DMS 273 treated with DMSO at 0.1 percent for 48 hours (cell line): ENCODE data around the gene CAMKMT.
A peak's percentile ranks its signal among the peaks of the same experiment; 100 is the strongest.

Experiments
- DNase-seq: peaks from one replicate; lab custom pipeline; 2025; lab: John Stamatoyannopoulos, UW

The CAMKMT gene

DNA sequence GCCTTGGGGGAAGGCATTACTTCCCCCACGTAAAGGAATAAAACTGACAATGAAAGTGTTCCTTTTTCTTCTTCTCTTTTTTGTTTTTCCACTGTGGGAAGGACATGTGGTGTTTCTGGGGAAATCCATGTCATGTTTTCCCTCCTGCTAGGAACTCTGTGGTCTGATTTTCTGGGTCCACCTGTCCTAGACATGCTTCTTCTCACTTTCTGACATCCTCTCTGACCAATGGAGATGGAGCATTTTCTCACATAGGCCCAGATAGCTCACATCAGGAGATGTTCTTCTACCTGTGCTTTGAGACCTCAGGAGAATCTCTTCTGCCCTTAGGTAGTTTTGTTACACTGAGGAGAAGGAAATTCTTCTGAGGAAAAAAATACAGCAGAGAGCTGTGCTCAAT, 327.8 kb downstream of the CAMKMT start:
- no peak for DNase-seq

- DNase-seq, result no peak
Observed at GRCh38 chr2:44691174-44691785, 329.5 kb downstream of the CAMKMT start.

- no peak for DNase-seq
Observed at GRCh38 chr2:44692821-44693220, 331.1 kb downstream of the CAMKMT start.

- no peak for DNase-seq
Observed at GRCh38 chr2:44700824-44701223, 339.1 kb downstream of the CAMKMT start.

DNA sequence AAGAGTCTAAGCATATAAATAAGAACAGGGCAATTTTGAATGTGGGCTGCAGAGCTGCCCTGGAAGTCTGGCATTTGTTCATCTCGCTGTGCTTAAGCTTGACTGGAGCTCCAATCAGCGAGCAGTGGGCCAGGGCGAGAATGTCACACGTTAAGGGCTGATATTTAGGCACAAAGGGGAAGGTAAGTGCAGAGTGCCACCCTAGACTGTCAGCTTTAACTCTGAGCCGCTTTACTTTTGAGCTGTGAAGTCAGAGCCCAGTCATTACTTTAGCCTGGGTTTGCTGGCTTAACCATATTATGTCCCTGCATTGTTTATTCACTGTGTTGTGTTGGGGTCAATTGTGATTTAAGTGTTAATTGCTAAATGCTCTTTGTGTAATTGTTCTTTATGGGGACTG, 343.6 kb downstream of the CAMKMT start:
- DNase-seq, result no peak

- no peak for DNase-seq
Observed at GRCh38 chr2:44705876-44706480, 344.2 kb downstream of the CAMKMT start.

GRCh38 chr2:44706681-44707553, 345.2 kb downstream of the CAMKMT start:
- DNase-seq, result no peak

DNA sequence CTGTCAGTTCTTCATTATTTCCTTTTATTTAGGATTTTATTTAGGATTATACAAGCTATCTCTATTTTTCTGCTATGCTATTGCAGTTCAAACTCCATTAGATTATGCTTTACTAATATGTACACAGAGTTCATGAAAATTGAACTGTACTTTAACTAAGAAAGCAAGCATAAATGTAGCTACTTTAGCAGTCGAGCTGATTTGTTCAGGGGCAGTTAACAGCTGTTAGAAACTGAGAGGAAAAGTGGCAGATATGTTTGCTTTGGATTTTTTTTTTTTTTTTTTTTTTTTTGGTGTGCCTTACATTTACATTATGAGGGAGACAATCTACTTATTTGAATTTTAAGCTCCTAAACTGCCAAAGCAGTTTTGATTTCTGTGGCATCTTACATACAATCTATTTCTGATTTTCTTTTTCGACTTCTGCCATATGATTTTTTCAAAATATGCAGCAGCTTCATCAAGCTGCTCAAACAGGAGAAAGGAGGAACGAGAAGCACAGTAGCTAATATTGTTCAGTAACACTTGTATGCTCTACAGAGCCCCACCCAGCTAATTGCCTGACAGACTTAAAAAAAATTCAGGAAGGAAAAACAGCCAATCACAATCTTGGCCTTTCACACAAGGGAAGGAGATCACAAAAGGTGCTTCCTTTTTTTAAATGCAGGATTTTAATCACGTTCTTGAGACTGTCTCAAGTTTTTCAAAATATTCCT, 346.4 kb downstream of the CAMKMT start:
- no peak for DNase-seq

GRCh38 chr2:44708661-44709000, 346.9 kb downstream of the CAMKMT start:
- no peak for DNase-seq

GRCh38 chr2:44713170-44713569, 351.4 kb downstream of the CAMKMT start:
- no peak for DNase-seq

GRCh38 chr2:44715671-44716081, 353.9 kb downstream of the CAMKMT start:
- DNase-seq, result peak; percentile 13

GRCh38 chr2:44716131-44716530, 354.4 kb downstream of the CAMKMT start:
- DNase-seq, result no peak

DNA sequence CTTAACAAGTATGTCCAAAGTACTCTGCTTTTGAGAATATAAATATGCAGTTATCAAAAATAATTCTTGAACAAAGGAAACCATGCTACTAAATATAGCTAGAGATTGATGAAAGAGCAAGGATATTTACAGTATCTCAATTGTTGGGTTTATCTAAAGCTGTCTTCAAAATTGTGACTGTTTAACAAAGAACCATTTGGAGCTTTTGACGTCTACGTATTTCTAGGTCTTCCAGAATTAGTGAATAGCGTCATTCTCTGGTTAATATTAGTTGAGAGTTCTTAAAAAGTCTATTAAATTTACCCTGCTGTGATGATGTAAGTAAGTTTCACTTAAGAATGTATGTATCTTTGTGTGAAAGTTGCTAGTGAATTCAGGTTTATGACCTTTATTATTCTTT, 356.7 kb downstream of the CAMKMT start:
- no peak for DNase-seq

GRCh38 chr2:44719562-44719961, 357.8 kb downstream of the CAMKMT start:
- DNase-seq, result no peak

DNA sequence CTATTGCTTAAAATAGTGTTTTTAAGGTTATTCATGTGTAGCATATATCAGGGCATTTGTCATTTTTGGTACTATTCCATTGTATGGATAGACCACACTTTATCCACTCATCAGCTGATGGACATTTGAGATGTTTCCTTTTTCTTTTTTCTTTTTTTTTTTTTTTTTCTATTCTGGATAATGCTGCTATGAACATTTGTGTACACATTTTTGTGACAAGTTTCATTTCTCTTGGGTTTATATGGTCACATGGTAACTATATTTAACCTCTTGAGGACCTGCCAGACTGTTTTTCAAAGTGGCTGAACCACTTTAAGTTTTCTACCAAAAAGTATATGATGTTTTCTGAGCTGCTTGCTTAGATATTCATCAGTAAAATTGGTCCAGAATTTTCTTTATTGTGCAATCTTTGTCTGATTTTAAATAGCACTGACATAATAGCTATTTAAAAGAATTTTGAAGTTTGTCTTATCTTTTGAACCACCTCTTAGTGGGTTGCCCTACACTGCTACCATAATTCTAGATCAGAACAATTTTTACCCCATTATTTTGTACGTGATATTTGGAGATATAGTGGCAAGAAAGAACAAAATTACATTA, 360.4 kb downstream of the CAMKMT start:
- DNase-seq, result no peak

GRCh38 chr2:44723921-44724320, 362.2 kb downstream of the CAMKMT start:
- no peak for DNase-seq

GRCh38 chr2:44730593-44730992, 368.8 kb downstream of the CAMKMT start:
- DNase-seq, result no peak

DNA sequence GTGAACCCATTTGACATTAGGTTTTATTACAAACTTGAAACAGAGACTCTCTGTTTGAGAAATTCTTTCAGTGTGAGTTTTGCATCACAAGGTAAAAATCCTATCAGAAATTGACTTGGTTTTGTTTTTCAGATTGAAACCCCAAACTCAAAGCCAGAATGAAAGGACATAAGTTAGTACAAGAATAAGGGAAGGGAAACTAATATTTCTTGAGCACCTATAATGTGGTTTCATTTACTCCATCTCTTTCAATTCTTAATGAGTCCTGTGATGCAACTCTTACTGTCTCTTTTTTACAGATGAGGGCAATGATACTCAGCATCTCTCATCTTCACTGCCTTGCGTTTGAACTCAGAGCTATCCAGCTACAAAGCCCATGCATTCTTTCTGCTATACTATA, 369.8 kb downstream of the CAMKMT start:
- no peak for DNase-seq

DNA sequence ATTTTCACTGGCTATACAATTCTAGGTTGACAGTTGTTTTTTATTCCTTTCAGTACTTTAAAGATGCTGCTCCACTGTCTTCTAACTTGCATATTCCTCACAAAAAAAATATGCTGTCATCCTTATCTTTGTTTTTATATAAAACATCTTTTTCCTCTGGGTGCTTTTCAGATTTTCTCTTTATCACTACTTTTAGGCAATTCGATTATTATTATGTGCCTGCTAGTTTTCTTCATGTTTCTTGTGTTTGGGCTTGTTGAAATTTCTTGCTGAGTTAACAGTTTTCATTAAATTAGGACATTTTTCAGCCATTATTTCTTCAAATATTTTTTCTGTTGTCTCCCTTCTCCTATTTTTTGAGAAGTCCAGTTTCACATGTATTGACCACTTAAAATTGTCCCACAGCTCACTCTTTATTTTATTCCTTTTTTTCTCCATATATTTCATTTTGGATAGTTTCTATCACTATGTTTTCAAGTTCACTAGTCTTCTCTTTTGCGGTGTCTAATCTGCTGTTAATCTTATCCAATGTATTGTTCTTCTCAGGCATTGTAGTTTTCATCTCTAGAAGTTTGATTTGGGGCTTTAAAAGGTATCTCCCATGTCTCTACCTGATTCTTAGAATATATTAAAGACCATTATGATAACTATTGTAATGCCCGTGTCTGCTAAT, 374.7 kb downstream of the CAMKMT start:
- no peak for DNase-seq

- DNase-seq, result no peak
Observed at GRCh38 chr2:44740678-44741077, 378.9 kb downstream of the CAMKMT start.

DNA sequence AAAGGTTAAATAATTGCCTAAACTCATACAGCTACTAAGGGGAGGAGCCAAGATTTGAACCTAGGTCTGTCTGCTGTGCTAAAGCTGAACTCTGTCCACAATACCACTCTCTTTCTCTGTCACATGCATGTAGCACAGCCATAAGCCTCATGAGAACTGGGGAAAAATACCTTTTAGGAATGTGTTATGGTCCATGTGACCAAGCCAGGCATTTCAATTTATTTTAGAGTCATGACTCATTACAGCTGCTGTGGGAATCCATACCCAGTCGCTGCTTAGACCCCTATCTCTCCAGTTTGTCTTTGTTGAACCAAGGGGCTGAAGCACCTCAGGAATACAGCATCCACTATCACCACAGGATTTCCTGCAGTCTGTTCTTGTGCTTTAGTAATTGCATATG, 379.8 kb downstream of the CAMKMT start:
- DNase-seq, result no peak

DNA sequence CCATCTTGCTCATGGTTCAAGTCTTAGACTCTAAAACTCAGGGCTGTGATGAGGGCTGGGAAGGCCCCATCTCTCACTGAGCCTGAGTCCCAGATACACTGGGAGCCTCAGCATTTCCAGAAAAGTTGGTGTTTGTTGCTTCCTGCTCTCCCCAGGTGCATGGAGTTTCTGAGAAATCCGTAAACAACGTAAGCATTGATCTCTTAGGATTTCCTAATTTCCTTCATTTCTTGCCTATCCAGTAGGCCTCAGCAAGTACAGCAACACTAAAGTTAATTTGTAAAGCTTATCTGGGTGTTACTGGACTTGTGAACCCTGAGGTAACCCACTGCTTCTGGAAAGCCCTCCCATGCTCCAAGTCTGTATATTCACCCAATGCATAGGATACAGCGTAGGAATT, 380.3 kb downstream of the CAMKMT start:
- no peak for DNase-seq
